HEK293 (cell line): ENCODE measurements around the gene PTH1R.
A peak's percentile ranks its signal among the peaks of the same experiment; 100 is the strongest.

ENCODE experiments used
- CTCF ChIA-PET: fragments of 350-600 bp; formaldehyde crosslinking; extraction: SDS; loops from one replicate; lab custom pipeline; 2021; ENCODE audit warnings: antibody characterized with exemption; lab: Yijun Ruan, JAX
- POLR2A ChIA-PET: fragments of 300-600 bp; formaldehyde crosslinking; extraction: SDS; loops from one replicate; lab custom pipeline; 2020; ENCODE audit warnings: antibody characterized with exemption, inconsistent platforms; lab: Yijun Ruan, JAX
- H3K27ac ChIP-seq: fragments of 200-500 bp; sonication (Bioruptor generic); 2 replicates; pipeline ENCODE4 v1.5.1; 2014; ENCODE audit warnings: low read depth, low read length, control low read depth, inconsistent platforms; ENCODE audit errors: extremely low read depth
- H3K36me3 ChIP-seq, 2 experiments: fragments of 200-500 bp in 1 of 2; sonication (Bioruptor generic) in 1 of 2; 1 replicate in 1 of 2; 2 replicates in 1 of 2; pipeline ENCODE4 v1.5.1; 2014 to 2017; ENCODE audit warnings: inconsistent platforms in 2 of 2, low read length in 2 of 2; ENCODE audit not compliant: control insufficient read depth in 2 of 2, insufficient read depth in 1 of 2
- H3K4me1 ChIP-seq: fragments of 200-500 bp; sonication (Bioruptor generic); 2 replicates; pipeline ENCODE4 v1.5.1; 2014; ENCODE audit warnings: mild to moderate bottlenecking, low read length, inconsistent platforms; ENCODE audit not compliant: control insufficient read depth, insufficient read depth
- H3K4me3 ChIP-seq: 2 replicates; pipeline ENCODE4 v1.5.1; 2011; ENCODE audit warnings: low read depth, mild to moderate bottlenecking, control low read depth, low read length, moderate library complexity
- H3K9me3 ChIP-seq: fragments of 200-500 bp; sonication (Bioruptor generic); 2 replicates; pipeline ENCODE4 v1.5.1; 2014; ENCODE audit warnings: low read depth, low read length, inconsistent platforms; ENCODE audit not compliant: control insufficient read depth, insufficient read depth
- GLIS1 ChIP-seq: fragments of 450-650 bp; formaldehyde crosslinking; IDR thresholded peaks from 2 replicates; pipeline ENCODE4 v1.5.1; 2016; ENCODE audit warnings: missing biosample characterization, missing genetic modification characterization
- KLF10 ChIP-seq: fragments of 450-650 bp; IDR thresholded peaks from 2 replicates; pipeline ENCODE4 v1.5.1; 2018; ENCODE audit warnings: missing biosample characterization, mild to moderate bottlenecking, missing genetic modification characterization
- PRDM6 ChIP-seq: fragments of 450-650 bp; formaldehyde crosslinking; IDR thresholded peaks from 2 replicates; pipeline ENCODE4 v1.5.1; 2017; ENCODE audit warnings: missing biosample characterization, missing genetic modification characterization
- TRIM28 ChIP-seq: IDR thresholded peaks from 2 replicates; pipeline ENCODE4 v1.6.1; 2011; ENCODE audit warnings: low read length, control low read depth, borderline replicate concordance
- ZNF175 ChIP-seq: fragments of 450-650 bp; formaldehyde crosslinking; IDR thresholded peaks from 2 replicates; pipeline ENCODE4 v1.5.1; 2016; ENCODE audit warnings: missing biosample characterization, missing genetic modification characterization
- ZNF2 ChIP-seq: fragments of 450-650 bp; formaldehyde crosslinking; IDR thresholded peaks from 2 replicates; pipeline ENCODE4 v1.5.1; 2016; ENCODE audit warnings: missing biosample characterization, missing genetic modification characterization
- ZNF341 ChIP-seq: fragments of 450-650 bp; formaldehyde crosslinking; IDR thresholded peaks from 2 replicates; pipeline ENCODE4; 2016; ENCODE audit warnings: low read depth, missing biosample characterization, missing genetic modification characterization
- ZNF449 ChIP-seq: fragments of 450-650 bp; formaldehyde crosslinking; IDR thresholded peaks from 2 replicates; pipeline ENCODE4 v1.5.1; 2017; ENCODE audit warnings: missing biosample characterization, mild to moderate bottlenecking, missing genetic modification characterization, moderate library complexity
- ZNF48 ChIP-seq: fragments of 450-650 bp; formaldehyde crosslinking; IDR thresholded peaks from 2 replicates; pipeline ENCODE4 v1.5.1; 2016; ENCODE audit warnings: missing biosample characterization, missing genetic modification characterization
- ZNF549 ChIP-seq: fragments of 450-650 bp; IDR thresholded peaks from 2 replicates; pipeline ENCODE4 v1.5.1; 2018; ENCODE audit warnings: missing biosample characterization, missing genetic modification characterization, mild to moderate bottlenecking, inconsistent platforms, moderate library complexity
- ZNF560 ChIP-seq: fragments of 450-650 bp; formaldehyde crosslinking; IDR thresholded peaks from 2 replicates; pipeline ENCODE4 v1.5.1; 2017; ENCODE audit warnings: missing biosample characterization, missing genetic modification characterization, borderline replicate concordance
- ZNF610 ChIP-seq: fragments of 450-650 bp; formaldehyde crosslinking; IDR thresholded peaks from 2 replicates; pipeline ENCODE4 v1.5.1; 2016; ENCODE audit warnings: missing biosample characterization, missing genetic modification characterization, borderline replicate concordance
- ZNF654 ChIP-seq: fragments of 450-650 bp; formaldehyde crosslinking; IDR thresholded peaks from 2 replicates; pipeline ENCODE4 v1.5.1; 2016; ENCODE audit warnings: low read depth, missing biosample characterization, missing genetic modification characterization
- ZNF658 ChIP-seq: fragments of 450-650 bp; formaldehyde crosslinking; IDR thresholded peaks from 2 replicates; pipeline ENCODE4; 2016; ENCODE audit warnings: missing biosample characterization, missing genetic modification characterization
- ZNF747 ChIP-seq: fragments of 450-650 bp; formaldehyde crosslinking; IDR thresholded peaks from 2 replicates; pipeline ENCODE4 v1.5.1; 2016; ENCODE audit warnings: missing biosample characterization, missing genetic modification characterization
- TF ChIP-seq, protein P1 (sequence below): fragments of 450-650 bp; formaldehyde crosslinking; IDR thresholded peaks from 2 replicates; pipeline ENCODE4 v1.5.1; 2016; ENCODE audit warnings: missing biosample characterization, missing genetic modification characterization
- TF ChIP-seq, protein P2 (sequence below): fragments of 450-650 bp; IDR thresholded peaks from 2 replicates; pipeline ENCODE4 v1.5.1; 2018; ENCODE audit warnings: missing biosample characterization, mild to moderate bottlenecking, missing genetic modification characterization
- TF ChIP-seq, protein P3 (sequence below): fragments of 450-650 bp; formaldehyde crosslinking; IDR thresholded peaks from 2 replicates; pipeline ENCODE4 v1.5.1; 2016; ENCODE audit warnings: missing biosample characterization, missing genetic modification characterization
- TF ChIP-seq, protein P4 (sequence below): fragments of 450-650 bp; formaldehyde crosslinking; IDR thresholded peaks from 2 replicates; pipeline ENCODE4 v1.5.1; 2016; ENCODE audit warnings: missing biosample characterization, missing genetic modification characterization
- TF ChIP-seq, protein P5 (sequence below): fragments of 450-650 bp; formaldehyde crosslinking; conservative IDR thresholded peaks from 2 replicates; pipeline ENCODE4 v1.5.1; 2016; ENCODE audit warnings: low read depth, missing biosample characterization, missing genetic modification characterization

Gene PTH1R

GRCh38 chr3:46844397-46844796, 33.1 kb upstream of the PTH1R start:
- no peak overlapping the region for H3K27ac ChIP-seq
- H3K4me1 ChIP-seq, result no peaks in the 10 kb centered on the region
- POLR2A ChIA-PET, result no interaction called here
- no peaks in the 10 kb centered on the region for H3K9me3 ChIP-seq
- H3K4me3 ChIP-seq, result no peak overlapping the region
- CTCF ChIA-PET, result no interaction called here
- TF ChIP-seq ZNF654 (tag by site-specific recombination) (no peak), TRIM28 (no peak), ZNF175 (tag by site-specific recombination) (no peak), ZNF341 (tag by site-specific recombination) (no peak), ZNF747 (tag by site-specific recombination) (no peak), KLF10 (tag by site-specific recombination) (no peak), ZNF549 (tag by site-specific recombination) (no peak)
- TF ChIP-seq, protein P1, sequence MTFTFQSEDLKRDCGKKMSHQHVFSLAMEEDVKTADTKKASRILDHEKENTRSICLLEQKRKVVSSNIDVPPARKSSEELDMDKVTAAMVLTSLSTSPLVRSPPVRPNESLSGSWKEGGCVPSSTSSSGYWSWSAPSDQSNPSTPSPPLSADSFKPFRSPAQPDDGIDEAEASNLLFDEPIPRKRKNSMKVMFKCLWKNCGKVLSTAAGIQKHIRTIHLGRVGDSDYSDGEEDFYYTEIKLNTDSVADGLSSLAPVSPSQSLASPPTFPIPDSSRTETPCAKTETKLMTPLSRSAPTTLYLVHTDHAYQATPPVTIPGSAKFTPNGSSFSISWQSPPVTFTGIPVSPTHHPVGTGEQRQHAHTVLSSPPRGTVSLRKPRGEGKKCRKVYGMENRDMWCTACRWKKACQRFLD (tag by site-specific recombination), result no peak
- TF ChIP-seq, protein P2, sequence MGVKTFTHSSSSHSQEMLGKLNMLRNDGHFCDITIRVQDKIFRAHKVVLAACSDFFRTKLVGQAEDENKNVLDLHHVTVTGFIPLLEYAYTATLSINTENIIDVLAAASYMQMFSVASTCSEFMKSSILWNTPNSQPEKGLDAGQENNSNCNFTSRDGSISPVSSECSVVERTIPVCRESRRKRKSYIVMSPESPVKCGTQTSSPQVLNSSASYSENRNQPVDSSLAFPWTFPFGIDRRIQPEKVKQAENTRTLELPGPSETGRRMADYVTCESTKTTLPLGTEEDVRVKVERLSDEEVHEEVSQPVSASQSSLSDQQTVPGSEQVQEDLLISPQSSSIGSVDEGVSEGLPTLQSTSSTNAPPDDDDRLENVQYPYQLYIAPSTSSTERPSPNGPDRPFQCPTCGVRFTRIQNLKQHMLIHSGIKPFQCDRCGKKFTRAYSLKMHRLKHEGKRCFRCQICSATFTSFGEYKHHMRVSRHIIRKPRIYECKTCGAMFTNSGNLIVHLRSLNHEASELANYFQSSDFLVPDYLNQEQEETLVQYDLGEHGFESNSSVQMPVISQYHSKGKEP (tag by site-specific recombination), result no peak
- TF ChIP-seq, protein P3, sequence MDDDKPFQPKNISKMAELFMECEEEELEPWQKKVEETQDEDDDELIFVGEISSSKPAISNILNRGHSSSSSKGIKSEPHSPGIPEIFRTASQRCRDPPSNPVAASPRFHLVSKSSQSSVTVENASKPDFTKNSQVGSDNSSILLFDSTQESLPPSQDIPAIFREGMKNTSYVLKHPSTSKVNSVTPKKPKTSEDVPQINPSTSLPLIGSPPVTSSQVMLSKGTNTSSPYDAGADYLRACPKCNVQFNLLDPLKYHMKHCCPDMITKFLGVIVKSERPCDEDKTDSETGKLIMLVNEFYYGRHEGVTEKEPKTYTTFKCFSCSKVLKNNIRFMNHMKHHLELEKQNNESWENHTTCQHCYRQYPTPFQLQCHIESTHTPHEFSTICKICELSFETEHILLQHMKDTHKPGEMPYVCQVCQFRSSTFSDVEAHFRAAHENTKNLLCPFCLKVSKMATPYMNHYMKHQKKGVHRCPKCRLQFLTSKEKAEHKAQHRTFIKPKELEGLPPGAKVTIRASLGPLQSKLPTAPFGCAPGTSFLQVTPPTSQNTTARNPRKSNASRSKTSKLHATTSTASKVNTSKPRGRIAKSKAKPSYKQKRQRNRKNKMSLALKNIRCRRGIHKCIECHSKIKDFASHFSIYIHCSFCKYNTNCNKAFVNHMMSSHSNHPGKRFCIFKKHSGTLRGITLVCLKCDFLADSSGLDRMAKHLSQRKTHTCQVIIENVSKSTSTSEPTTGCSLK (tag by site-specific recombination), result no peak
- TF ChIP-seq, all 188 proteins: peak for 0
- H3K36me3 ChIP-seq, result no peaks in the 10 kb centered on the region

GRCh38 chr3:46844881-46845312, 32.6 kb upstream of the PTH1R start:
- CTCF ChIA-PET, result interaction anchor here (0.5 to 1.9 kb wide), 8 partner anchors 9 to 153 kb away, joined by 3 to 6 read pairs (median 4); no protein-coding TSS in a partner anchor
- Histone ChIP-seq H3K4me1 (no peaks in the 10 kb centered on the region), H3K9me3 (no peaks in the 10 kb centered on the region), H3K4me3 (peak overlapping the region; percentile 48), H3K27ac (no peak overlapping the region), H3K36me3 (no peaks in the 10 kb centered on the region)
- POLR2A ChIA-PET, result interaction anchor here (1.3 kb wide), 1 partner anchor 20 kb away, joined by 3 read pairs; no protein-coding TSS in a partner anchor
- TF ChIP-seq ZNF560 (no peak), ZNF658 (tag by site-specific recombination) (no peak), GLIS1 (no peak), ZNF610 (tag by site-specific recombination) (no peak), ZNF449 (tag by site-specific recombination) (no peak), ZNF2 (tag by site-specific recombination) (no peak), PRDM6 (tag by site-specific recombination) (no peak), KLF10 (tag by site-specific recombination) (no peak), ZNF48 (tag by site-specific recombination) (no peak)
- TF ChIP-seq, protein P4, sequence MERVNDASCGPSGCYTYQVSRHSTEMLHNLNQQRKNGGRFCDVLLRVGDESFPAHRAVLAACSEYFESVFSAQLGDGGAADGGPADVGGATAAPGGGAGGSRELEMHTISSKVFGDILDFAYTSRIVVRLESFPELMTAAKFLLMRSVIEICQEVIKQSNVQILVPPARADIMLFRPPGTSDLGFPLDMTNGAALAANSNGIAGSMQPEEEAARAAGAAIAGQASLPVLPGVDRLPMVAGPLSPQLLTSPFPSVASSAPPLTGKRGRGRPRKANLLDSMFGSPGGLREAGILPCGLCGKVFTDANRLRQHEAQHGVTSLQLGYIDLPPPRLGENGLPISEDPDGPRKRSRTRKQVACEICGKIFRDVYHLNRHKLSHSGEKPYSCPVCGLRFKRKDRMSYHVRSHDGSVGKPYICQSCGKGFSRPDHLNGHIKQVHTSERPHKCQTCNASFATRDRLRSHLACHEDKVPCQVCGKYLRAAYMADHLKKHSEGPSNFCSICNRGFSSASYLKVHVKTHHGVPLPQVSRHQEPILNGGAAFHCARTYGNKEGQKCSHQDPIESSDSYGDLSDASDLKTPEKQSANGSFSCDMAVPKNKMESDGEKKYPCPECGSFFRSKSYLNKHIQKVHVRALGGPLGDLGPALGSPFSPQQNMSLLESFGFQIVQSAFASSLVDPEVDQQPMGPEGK (tag by site-specific recombination), result no peak
- TF ChIP-seq, protein P5, sequence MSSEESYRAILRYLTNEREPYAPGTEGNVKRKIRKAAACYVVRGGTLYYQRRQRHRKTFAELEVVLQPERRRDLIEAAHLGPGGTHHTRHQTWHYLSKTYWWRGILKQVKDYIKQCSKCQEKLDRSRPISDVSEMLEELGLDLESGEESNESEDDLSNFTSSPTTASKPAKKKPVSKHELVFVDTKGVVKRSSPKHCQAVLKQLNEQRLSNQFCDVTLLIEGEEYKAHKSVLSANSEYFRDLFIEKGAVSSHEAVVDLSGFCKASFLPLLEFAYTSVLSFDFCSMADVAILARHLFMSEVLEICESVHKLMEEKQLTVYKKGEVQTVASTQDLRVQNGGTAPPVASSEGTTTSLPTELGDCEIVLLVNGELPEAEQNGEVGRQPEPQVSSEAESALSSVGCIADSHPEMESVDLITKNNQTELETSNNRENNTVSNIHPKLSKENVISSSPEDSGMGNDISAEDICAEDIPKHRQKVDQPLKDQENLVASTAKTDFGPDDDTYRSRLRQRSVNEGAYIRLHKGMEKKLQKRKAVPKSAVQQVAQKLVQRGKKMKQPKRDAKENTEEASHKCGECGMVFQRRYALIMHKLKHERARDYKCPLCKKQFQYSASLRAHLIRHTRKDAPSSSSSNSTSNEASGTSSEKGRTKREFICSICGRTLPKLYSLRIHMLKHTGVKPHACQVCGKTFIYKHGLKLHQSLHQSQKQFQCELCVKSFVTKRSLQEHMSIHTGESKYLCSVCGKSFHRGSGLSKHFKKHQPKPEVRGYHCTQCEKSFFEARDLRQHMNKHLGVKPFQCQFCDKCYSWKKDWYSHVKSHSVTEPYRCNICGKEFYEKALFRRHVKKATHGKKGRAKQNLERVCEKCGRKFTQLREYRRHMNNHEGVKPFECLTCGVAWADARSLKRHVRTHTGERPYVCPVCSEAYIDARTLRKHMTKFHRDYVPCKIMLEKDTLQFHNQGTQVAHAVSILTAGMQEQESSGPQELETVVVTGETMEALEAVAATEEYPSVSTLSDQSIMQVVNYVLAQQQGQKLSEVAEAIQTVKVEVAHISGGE (tag by site-specific recombination), result no peak
